Measurements from ENCODE around the gene KREMEN2.
"Not testable (repeated sequence)": the region's sequence is repeated elsewhere in the genome, so short reads cannot be mapped to it uniquely, and the experiment has no call there.

The KREMEN2 gene

DNA sequence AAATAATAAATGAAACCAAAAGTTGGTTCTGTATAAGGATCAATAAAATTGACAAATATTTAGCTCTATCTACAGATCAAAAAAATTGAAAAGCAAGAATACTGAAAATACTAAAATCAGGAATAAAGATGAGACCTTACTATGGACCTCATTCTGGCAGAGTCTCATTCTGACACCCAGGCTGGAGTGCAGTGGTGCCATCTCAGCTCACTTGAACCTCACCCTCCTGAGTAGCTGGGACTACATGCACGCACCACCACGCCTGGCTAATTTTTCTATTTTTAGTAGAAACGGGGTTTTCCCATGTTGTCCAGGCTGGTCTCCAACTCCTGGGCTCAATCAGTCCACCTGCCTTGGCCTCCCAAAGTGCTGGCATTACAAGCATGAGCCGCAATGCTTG, 22.0 kb upstream of the KREMEN2 start:
- TF ChIP-seq CTCF (conservative IDR thresholded peaks at IDR 0.05; ENCODE audit: low read depth, low read length): no peak
- H3K4me3 ChIP-seq (ENCODE audit: low read depth, low read length): no peak overlapping the region
- no peak for DNase-seq (ENCODE audit: low read depth)

DNA sequence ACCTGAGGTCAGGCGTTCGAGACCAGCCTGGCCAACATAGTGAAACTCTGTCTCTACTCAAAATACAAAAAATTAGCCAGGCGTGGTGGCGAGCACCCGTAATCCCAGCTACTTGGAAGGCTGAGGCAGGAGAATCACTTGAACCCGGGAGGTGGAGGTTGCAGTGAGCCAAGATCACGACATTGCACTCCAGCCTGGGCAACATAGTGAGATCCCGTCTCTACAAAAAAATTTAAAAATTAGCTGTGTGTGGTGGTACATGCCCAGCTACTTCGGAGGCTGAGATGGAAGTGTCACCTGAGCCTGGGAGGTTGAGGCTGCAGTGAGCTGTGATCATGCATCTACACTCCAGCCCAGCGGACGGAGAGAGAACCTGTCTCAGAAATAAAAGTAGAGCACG, 20.4 kb upstream of the KREMEN2 start:
- DNase-seq (ENCODE audit: low read depth); H3K4me3 ChIP-seq (ENCODE audit: low read depth, low read length): not testable (repeated sequence)

DNA sequence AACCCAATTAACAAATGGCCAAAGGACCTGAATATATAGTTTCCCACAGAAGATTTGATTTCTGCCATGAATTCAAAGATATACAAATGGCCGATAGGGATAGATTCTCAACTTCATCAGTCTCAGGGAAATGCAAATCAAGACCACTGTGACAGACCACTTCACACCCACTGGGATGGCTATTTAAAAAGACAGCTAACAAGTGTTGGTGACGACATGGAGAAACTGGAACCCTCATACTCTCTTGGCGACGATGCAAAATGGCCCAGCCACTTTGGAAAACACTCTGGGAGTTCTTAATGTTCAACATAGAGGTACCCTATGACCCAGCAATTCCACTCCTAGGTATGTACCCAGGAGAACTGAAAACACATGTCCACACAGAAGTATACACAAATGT, 17.4 kb upstream of the KREMEN2 start:
- DNase-seq (ENCODE audit: low read depth): no peak
- TF ChIP-seq CTCF (conservative IDR thresholded peaks at IDR 0.05; ENCODE audit: low read depth, low read length): no peak
- H3K4me3 ChIP-seq (ENCODE audit: low read depth, low read length): no peak overlapping the region

DNA sequence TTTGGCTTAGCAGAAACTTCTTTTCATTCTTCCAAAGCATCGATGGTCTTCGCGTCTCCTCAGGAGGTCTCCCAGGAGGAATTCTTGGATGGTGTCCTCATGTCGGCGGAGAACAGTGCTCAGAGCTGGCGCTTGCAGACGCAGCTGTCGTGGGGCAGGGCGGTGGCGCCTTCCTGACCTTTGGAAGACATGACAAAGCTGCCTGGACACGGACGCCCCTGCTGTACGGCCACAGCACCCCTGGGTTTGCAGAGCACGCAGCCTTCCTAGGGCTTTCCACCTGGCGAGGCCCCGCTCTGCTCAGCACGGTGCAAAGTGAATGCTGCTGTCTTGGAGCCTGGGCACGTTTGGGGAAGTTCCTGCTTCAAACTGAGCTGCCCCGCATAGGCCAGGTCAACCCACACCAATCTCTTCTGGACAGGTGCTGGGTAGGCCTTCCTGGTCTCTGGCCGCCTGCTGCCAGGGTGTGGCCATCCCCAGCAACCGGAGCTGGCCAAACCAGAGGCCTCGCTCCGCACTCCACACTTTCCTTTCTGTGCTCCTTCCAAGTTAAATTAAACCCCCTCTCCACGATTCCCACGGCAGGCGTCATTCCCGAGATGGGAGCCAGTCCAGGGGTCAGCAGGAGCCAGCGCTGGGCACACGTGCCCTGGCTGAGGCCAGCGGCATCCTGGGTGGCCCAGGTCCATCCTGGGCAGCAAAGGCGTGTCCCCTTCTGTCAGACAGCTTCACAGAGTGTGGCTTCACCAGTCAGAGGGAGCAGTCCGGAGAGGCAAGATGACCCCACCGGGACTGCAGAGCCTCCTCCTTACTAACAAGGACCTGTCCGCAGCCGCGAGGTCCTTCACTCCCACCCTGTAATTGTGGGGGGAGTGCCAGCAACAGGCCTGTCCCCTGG, 15.0 kb upstream of the KREMEN2 start:
- DNase-seq (ENCODE audit: low read depth): no peak
- H3K4me3 ChIP-seq (ENCODE audit: low read depth, low read length): no peak overlapping the region
- no peak for TF ChIP-seq CTCF (conservative IDR thresholded peaks at IDR 0.05; ENCODE audit: low read depth, low read length)

- no peak for DNase-seq (ENCODE audit: low read depth)
- H3K4me3 ChIP-seq (ENCODE audit: low read depth, low read length): no peak overlapping the region
Measured at GRCh38 chr16:2949705-2950352, 14.2 kb upstream of the KREMEN2 start.

DNA sequence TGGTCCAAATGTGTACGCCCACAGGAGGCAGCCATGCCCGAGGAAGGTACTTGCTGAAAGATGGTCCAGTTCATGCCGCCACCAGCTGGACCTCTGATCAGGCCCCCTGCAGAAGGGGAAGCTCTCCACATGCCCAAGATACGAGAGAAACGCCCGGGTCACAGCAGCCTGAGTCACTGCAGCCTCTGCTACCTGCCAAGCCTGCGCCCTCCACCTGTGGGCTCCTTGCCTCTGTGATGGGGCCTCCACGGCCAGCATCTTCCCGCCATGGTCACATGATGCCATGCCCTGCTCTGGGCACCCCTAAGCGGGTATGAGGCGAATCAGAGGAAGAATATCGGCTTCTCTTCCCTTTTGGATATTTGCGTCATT, 13.7 kb upstream of the KREMEN2 start:
- no peak for TF ChIP-seq CTCF (conservative IDR thresholded peaks at IDR 0.05; ENCODE audit: low read depth, low read length)
- H3K4me3 ChIP-seq (ENCODE audit: low read depth, low read length): no peak overlapping the region
- DNase-seq (ENCODE audit: low read depth): no peak

More at GRCh38 chr16:2949705-2950352, 14.2 kb upstream of the KREMEN2 start:
- no peak for TF ChIP-seq CTCF (conservative IDR thresholded peaks at IDR 0.05; ENCODE audit: low read depth, low read length)

DNA sequence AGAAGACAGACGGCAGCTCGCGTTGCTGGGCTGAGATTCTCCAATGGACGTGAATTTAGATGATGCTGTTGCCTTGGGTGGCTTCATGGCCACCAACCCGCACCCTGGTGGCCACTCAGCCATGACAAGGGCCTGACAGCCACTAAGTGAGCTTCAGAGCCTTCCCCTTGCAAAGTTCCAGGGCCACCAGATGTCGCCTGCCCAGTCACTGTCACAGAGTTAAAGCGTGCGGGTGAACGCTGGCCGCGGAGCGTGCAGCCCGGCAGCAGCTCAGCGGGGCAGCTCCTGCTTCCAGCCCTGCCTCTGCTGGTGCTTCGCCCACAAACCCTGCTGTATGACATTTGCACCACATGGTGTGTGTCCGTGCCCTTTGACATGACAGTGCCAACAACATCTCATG, 13.3 kb upstream of the KREMEN2 start:
- no peak for TF ChIP-seq CTCF (conservative IDR thresholded peaks at IDR 0.05; ENCODE audit: low read depth, low read length)
- no peak overlapping the region for H3K4me3 ChIP-seq (ENCODE audit: low read depth, low read length)
- no peak for DNase-seq (ENCODE audit: low read depth)
